Hindlimb muscle (tissue), 1 donor: ENCODE measurements around the gene UBE4A. TPM values are rescaled to one million over a fixed set of nuclear protein-coding genes. Genes with fewer than 3 reads are reported as not detected.

Experiments used
- DNase-seq: peaks from one replicate; pipeline ENCODE4 v3.0.0-alpha.2; 2013
- polyA plus RNA-seq: library from polyadenylated mRNA; unstranded; fragments of 120-200 nt; gene quantifications from one replicate; pipeline ENCODE4 v1.2.1, GENCODE V29; 2013; ENCODE audit not compliant: insufficient read length

UBE4A gene, protein sequence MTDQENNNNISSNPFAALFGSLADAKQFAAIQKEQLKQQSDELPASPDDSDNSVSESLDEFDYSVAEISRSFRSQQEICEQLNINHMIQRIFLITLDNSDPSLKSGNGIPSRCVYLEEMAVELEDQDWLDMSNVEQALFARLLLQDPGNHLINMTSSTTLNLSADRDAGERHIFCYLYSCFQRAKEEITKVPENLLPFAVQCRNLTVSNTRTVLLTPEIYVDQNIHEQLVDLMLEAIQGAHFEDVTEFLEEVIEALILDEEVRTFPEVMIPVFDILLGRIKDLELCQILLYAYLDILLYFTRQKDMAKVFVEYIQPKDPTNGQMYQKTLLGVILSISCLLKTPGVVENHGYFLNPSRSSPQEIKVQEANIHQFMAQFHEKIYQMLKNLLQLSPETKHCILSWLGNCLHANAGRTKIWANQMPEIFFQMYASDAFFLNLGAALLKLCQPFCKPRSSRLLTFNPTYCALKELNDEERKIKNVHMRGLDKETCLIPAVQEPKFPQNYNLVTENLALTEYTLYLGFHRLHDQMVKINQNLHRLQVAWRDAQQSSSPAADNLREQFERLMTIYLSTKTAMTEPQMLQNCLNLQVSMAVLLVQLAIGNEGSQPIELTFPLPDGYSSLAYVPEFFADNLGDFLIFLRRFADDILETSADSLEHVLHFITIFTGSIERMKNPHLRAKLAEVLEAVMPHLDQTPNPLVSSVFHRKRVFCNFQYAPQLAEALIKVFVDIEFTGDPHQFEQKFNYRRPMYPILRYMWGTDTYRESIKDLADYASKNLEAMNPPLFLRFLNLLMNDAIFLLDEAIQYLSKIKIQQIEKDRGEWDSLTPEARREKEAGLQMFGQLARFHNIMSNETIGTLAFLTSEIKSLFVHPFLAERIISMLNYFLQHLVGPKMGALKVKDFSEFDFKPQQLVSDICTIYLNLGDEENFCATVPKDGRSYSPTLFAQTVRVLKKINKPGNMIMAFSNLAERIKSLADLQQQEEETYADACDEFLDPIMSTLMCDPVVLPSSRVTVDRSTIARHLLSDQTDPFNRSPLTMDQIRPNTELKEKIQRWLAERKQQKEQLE
- 22.2 TPM for polyA plus RNA-seq

GRCh38 chr11:118359295-118359958 lies at the start of gene UBE4A:
TSS of gene UBE4A (plus strand) at chr11:118359600. CDS start at chr11:118365081, 5,481 bp downstream.
- peak; percentile 94 for DNase-seq

DNA sequence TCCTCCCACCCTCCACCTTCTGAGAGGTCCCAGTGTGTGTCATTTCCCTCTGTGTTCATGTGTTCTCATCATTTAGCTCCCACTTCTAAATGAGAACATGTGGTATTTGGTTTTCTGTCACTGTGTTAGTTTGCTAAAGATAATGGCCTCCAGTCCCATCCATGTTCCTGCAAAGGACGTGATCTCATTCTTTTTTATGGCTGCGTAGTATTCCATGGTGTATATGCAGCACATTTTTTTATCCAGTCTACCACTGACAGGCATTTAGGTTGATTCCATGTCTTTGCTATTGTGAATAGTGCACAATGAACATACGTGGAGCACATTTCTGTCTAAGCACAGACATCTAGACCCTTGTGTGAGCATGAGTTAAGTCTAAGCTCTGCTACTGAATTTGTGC lies 49.1 kb upstream of the UBE4A start:
- no peak for DNase-seq

- no peak for DNase-seq
Observed at GRCh38 chr11:118310781-118311485, 48.5 kb upstream of the UBE4A start.

DNA sequence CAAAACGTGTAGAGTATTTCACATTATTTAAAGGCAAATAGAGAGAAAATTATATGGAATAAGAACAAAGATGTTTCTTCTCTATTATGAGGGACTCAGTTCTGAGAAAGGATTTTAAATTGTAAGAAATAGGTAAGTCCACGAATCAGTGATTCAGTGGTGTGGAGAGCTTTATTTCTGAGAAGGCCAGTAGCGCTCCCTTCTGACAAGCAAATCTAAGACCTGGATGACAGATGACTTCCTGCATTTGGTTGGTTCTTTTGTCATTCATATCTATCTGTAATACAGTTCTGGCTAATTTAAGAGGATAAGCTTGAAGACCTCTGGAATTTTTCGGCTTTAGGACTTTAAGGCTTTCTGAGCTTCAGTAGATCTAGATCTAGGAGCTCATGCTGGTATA lies 47.9 kb upstream of the UBE4A start:
- DNase-seq: no peak

DNA sequence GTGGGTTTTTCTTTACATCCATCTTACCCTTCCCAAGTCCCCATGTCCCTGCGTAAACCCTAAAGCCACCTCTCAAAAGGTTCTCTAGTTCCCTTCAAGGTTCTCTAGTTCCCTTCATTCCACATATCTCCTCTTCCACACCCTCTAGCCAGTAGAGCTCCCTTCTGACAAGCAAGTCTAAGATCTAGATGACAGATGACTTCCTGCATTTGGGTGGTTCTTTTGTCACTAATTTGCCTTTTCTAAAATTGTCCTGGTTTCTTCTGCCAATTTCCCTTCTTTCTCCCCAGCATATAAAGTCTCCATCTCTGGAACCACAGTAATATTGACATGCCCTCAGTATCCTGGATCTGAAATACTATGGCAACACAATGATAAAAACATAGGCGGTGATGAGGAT lies 47.1 kb upstream of the UBE4A start:
- no peak for DNase-seq

- DNase-seq: no peak
Observed at GRCh38 chr11:118313242-118313641, 46.2 kb upstream of the UBE4A start.

GRCh38 chr11:118314988-118315411 lies 44.4 kb upstream of the UBE4A start:
- no peak for DNase-seq

- no peak for DNase-seq
Observed at GRCh38 chr11:118318124-118318523, 41.3 kb upstream of the UBE4A start.

GRCh38 chr11:118318581-118319336 lies 40.6 kb upstream of the UBE4A start:
- no peak for DNase-seq

DNA sequence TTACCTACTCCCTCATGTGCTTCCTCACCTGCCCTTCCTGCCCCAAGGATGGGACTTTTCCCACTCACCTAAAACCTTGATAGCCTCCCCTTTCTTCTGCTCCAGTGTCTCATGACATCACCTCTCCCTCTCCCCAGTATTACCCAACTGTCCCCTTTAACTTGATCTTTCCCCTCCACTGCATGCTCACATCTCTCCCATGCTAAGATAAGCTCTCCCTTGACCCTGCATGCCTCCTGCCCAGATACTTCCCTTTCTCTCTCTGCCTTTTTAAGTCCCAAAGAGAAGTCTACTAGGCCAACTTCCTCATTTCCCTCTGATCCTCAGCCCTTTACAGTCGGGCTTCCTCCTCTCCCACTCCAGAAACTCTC lies 40.1 kb upstream of the UBE4A start:
- DNase-seq: no peak

DNA sequence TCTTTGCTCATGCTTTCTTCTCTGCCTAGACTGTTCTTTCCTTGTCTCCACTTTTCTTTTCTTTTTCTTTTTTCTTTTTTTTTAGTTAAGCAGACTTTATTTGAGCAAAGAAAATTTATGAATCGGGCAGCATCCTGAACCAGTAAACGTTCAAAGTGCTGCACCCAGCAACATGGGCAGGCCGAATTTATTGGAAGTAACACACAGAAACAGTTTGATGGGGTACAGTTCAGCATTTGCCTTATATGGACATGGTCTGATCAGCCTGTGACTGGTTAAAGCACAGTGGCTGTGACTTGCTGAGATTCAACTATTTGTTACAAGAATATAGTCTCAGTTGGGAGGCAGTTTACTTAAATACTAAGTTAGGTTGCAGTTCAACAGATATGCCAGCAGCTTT lies 38.9 kb upstream of the UBE4A start:
- DNase-seq: no peak

DNA sequence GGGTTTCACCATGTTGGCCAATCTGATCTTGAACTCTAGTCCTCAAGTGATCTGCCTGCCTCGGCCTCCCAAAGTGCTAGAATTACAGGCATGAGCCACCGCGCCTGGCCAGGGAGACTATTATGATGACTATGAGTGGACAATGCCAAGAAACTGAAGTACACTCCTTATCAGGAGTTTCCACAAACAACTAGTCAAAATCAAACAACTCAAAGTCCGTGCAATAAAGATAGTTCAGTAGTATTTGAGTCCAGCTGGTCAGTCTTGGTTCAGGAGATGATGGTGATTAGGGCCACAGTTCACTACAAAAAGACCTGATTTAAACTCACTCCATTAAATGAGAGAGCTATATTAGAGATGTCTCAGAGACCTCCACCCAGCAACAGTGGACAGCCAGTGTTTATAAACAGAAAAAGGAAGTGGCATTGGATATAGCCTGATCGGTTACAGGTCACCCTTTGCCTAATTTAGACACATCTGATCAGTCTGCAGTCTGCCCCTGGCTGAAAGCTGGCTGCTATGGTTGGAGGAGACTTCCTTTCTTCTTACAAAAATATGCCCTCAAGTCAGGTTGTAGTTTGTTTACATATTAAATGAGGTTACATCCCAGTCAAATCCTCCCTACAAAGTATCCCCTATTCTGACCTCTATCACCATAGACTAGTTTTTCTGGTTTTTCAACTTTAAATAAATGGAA lies 37.9 kb upstream of the UBE4A start:
- DNase-seq: no peak

DNA sequence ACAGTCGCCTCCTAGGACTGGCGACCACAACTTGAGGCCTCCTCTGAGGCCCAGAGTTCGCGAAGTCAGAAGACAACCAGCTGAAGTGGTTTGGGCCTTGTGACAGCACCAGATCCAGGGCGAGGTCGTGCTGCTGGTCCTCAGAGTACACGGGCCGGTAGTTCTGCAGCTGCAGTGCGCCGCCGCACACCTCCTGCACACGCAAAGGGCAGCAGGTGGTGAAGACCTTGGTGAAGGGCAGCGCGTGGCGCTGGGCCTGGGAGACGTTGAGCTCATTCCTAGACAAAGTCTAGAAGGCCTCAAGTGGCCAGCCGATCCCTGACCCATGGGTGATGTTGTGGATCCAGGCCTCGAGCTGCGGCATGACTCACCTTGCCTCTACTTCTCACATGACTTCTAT lies 36.7 kb upstream of the UBE4A start:
- DNase-seq: no peak

GRCh38 chr11:118325283-118325682 lies 34.1 kb upstream of the UBE4A start:
- no peak for DNase-seq

DNA sequence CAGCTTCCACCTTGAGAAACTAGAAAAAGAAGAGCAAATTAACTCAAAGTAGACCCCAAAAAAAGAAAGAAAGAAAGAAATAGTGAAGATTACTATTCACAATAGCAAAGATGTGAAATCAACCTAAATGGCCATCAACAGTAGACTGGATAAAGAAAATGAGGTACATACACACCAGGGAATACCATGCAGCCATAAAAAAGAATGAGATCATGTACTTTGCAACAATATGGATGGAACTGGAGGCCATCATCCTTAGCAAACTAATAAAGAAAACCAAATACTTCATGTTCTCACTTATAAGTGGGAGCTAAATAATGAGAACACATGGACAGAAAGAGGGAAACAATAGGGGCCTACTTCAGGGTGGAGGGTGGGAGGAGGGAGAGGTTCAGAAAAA lies 30.7 kb upstream of the UBE4A start:
- no peak for DNase-seq

- DNase-seq: no peak
Observed at GRCh38 chr11:118334745-118335144, 24.7 kb upstream of the UBE4A start.

GRCh38 chr11:118338637-118339061 lies 20.8 kb upstream of the UBE4A start:
- DNase-seq: no peak

- no peak for DNase-seq
Observed at GRCh38 chr11:118339281-118339961, 20.0 kb upstream of the UBE4A start.

DNA sequence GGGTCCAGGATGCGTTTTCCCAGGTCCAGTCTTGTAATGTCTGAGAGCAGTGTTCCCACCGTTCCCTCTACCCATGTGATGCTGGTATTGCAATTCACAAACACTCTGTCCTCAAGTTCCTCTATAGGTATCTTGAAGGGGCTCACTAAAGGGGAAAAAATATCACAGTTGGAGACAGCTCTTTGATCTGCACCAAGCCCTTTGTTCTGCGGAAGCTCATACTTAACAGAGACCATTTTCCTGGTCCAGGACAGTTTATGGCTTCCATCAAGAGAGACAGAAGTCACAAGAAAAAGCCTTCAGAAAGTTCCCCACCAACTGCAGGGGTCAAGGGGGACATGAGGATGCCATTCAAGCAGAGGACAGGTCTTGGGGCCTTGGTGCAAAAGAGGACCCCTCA lies 19.0 kb upstream of the UBE4A start:
- no peak for DNase-seq

GRCh38 chr11:118341261-118341660 lies 18.1 kb upstream of the UBE4A start:
- no peak for DNase-seq
